Measurements from ENCODE around the gene HCRT. TPM values are rescaled to one million over a fixed set of nuclear protein-coding genes. Genes with fewer than 3 reads are reported as not detected.

HCRT gene
- total and polyA plus RNA-seq, 2 donors (not counting 1 experiment from before 2014, with no cell fraction given): not detected

DNA sequence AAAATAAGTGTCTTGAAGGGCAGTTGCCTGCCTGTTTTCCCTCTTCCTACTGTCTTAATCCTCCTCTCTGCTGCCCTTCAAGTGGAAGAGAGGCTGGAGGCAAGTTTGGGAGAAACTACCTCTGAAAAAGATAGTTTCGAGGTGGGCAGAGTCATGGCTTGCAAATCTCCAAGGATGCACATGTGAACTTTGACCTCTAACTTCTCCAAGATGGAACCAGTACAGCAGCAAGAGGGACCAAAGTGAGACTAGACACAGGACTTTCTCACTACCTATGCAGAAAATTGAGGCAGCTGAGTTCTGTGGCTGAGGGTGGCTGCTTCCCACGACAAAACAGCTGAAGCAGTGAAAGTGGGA lies 3.4 kb downstream of the HCRT start:
- peaks cover 0 to 17% (median 2%) of the 10 kb centered on the region in 4 experiments for H3K27me3 ChIP-seq (replicated peaks in 1 of 4; ENCODE audit: control extremely low read depth in 1 of 4, control insufficient read depth in 3 of 4, insufficient read depth in 4 of 4, low read length in 3 of 4)
- no peak overlapping the region for H3K27ac ChIP-seq (ENCODE audit: low read length in 2 of 2)
- DNase-seq (no peak), ATAC-seq (ENCODE audit: low read depth) (no peak)
- H3K4me2 ChIP-seq (replicated peaks; ENCODE audit: low read depth, low read length, poor library complexity, severe bottlenecking): peak overlapping the region; percentile 97
- peaks cover 46 to 63% of the 10 kb centered on the region in 2 donors for H3K4me1 ChIP-seq (ENCODE audit: control insufficient read depth in 2 of 2, insufficient read depth in 2 of 2, low read length in 2 of 2)
- Mint-ChIP-seq H3K4me3 (peak overlapping the region; percentile 71), H3K4me1 (peaks cover 62% of the 10 kb centered on the region), H3K27me3 (no peaks in the 10 kb centered on the region), H3K9me3 (ENCODE audit: insufficient read depth) (no peaks in the 10 kb centered on the region), H3K27ac (no peak overlapping the region)
- POLR2A ChIA-PET: interaction anchor here (0.6 kb wide), 2 partner anchors 66 to 218 kb away, joined by 3 read pairs; no protein-coding TSS in a partner anchor
- no peak overlapping the region for H3K4me3 ChIP-seq (ENCODE audit: control extremely low read depth in 1 of 5, extremely low read depth in 1 of 5, insufficient read depth in 1 of 5, low read depth in 2 of 5, low read length in 4 of 5)
- intact Hi-C loops (cut with micrococcal nuclease): loop anchor here (1.0 to 5.0 kb wide), 7 partner anchors 27 to 1365 kb away; partner anchors contain the start of genes ATP6V0A1, CNP, DHX58 and RAB5C
- H3K9ac ChIP-seq (ENCODE audit: low read length): no peak overlapping the region
- peaks cover 0 to 11% (median 0%) of the 10 kb centered on the region in 3 donors for H3K9me3 ChIP-seq (ENCODE audit: control extremely low read depth in 1 of 3, control insufficient read depth in 2 of 3, insufficient read depth in 1 of 3, low read length in 2 of 3)
- H3K36me3 ChIP-seq (replicated peaks in 1 of 2; ENCODE audit: control extremely low read depth in 1 of 2, control insufficient read depth in 1 of 2, extremely low read depth in 1 of 2, insufficient read depth in 2 of 2, low read length in 1 of 2): no peaks in the 10 kb centered on the region
- H4K20me1 ChIP-seq (ENCODE audit: control insufficient read depth, insufficient read depth, low read length, poor library complexity, severe bottlenecking): no peaks in the 10 kb centered on the region
- H3K79me2 ChIP-seq (ENCODE audit: control insufficient read depth, insufficient read depth, low read length): no peaks in the 10 kb centered on the region
- CTCF ChIA-PET: interaction anchor here (0.6 to 3.3 kb wide), 23 partner anchors 9 to 346 kb away, joined by 3 to 20 read pairs (median 5); partner anchors contain the start of genes CNP, DHX58, DNAJC7 and GHDC
- H2AFZ ChIP-seq (ENCODE audit: insufficient read depth, low read depth, low read length, poor library complexity, severe bottlenecking): no peak overlapping the region
- TF ChIP-seq, protein P1, sequence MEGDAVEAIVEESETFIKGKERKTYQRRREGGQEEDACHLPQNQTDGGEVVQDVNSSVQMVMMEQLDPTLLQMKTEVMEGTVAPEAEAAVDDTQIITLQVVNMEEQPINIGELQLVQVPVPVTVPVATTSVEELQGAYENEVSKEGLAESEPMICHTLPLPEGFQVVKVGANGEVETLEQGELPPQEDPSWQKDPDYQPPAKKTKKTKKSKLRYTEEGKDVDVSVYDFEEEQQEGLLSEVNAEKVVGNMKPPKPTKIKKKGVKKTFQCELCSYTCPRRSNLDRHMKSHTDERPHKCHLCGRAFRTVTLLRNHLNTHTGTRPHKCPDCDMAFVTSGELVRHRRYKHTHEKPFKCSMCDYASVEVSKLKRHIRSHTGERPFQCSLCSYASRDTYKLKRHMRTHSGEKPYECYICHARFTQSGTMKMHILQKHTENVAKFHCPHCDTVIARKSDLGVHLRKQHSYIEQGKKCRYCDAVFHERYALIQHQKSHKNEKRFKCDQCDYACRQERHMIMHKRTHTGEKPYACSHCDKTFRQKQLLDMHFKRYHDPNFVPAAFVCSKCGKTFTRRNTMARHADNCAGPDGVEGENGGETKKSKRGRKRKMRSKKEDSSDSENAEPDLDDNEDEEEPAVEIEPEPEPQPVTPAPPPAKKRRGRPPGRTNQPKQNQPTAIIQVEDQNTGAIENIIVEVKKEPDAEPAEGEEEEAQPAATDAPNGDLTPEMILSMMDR (IDR thresholded peaks at IDR 0.05): no peak
- TF ChIP-seq EZH2 (IDR thresholded peaks at IDR 0.05; ENCODE audit: borderline replicate concordance, insufficient read depth, low read depth, low read length, poor library complexity, severe bottlenecking): no peak
- no CpG with 5 or more reads among the region's 2 CpGs for WGBS (ENCODE audit: insufficient coverage)

All from B cell (primary cell).